ENCODE results near the gene SEC24C.
"Not testable (repeated sequence)": the region's sequence is repeated elsewhere in the genome, so short reads cannot be mapped to it uniquely, and the experiment has no call there.

The SEC24C gene

GRCh38 chr10:73772281-73773151 lies 28.3 kb downstream of the SEC24C start:
- DNase-seq, result peak; percentile 64 to 90 (median 69)

- DNase-seq, result no peak
These were observed 29.1 kb downstream of the SEC24C start for GRCh38 chr10:73773152-73773879.

GRCh38 chr10:73774637-73775036 lies 30.5 kb downstream of the SEC24C start:
- DNase-seq, result no peak

GRCh38 chr10:73779018-73779417 lies 34.8 kb downstream of the SEC24C start:
- no peak for DNase-seq

GRCh38 chr10:73779539-73780197 lies 35.5 kb downstream of the SEC24C start:
- no peak for DNase-seq

- no peak for DNase-seq
These were observed 36.1 kb downstream of the SEC24C start for GRCh38 chr10:73780301-73780700.

GRCh38 chr10:73780966-73781365 lies 36.8 kb downstream of the SEC24C start:
- no peak for DNase-seq

- DNase-seq, result no peak
These were observed 37.3 kb downstream of the SEC24C start for GRCh38 chr10:73781548-73781878.

GRCh38 chr10:73781879-73782748 lies 37.9 kb downstream of the SEC24C start, which contains the start of gene CHCHD1:
Gene CHCHD1 (plus strand): TSS chr10:73782048. CDS start chr10:73782076, 28 bp downstream.
- DNase-seq, result peak; percentile 74 to 88 (median 85)

- no peak for DNase-seq
These were observed 38.5 kb downstream of the SEC24C start for GRCh38 chr10:73782749-73783085.

GRCh38 chr10:73785211-73785720 lies 41.1 kb downstream of the SEC24C start, which contains the start of gene ZSWIM8:
Gene ZSWIM8 (plus strand): TSS chr10:73785606. CDS start chr10:73785879, 273 bp downstream.
- DNase-seq, result peak; percentile 72 to 90 (median 81)

- DNase-seq, result peak in 4 of 5 donors; percentile 16 to 45 (median 36)
These were observed 41.7 kb downstream of the SEC24C start for GRCh38 chr10:73785721-73786511.

- no peak for DNase-seq
These were observed 42.3 kb downstream of the SEC24C start for GRCh38 chr10:73786512-73786885.

- DNase-seq, result not testable (repeated sequence)
These were observed 43.0 kb downstream of the SEC24C start for GRCh38 chr10:73787031-73787800.

- no peak for DNase-seq
These were observed 44.9 kb downstream of the SEC24C start for GRCh38 chr10:73788864-73789658.

GRCh38 chr10:73789659-73790055 lies 45.5 kb downstream of the SEC24C start:
- DNase-seq, result no peak

- no peak for DNase-seq
These were observed 46.9 kb downstream of the SEC24C start for GRCh38 chr10:73790886-73791625.

GRCh38 chr10:73791871-73792400 lies 47.8 kb downstream of the SEC24C start:
- DNase-seq, result no peak

GRCh38 chr10:73793456-73793855 lies 49.3 kb downstream of the SEC24C start:
- no peak for DNase-seq

Measured in T-helper 1 cell (primary cell).